ENCODE data around the gene DNAJC4.

- no peak for TF ChIP-seq CTCF (IDR thresholded peaks at IDR 0.05)
- TF ChIP-seq POLR2A (IDR thresholded peaks at IDR 0.05): no peak
- TF ChIP-seq EP300 (IDR thresholded peaks at IDR 0.05): no peak
These were observed 17.6 kb downstream of the DNAJC4 start for GRCh38 chr11:64247729-64248531.

Data from ovary (tissue), 3 donors.